HTERT RPE-1 (cell line): ENCODE results near the gene DOLPP1.
"Not testable (repeated sequence)": the region's sequence is repeated elsewhere in the genome, so short reads cannot be mapped to it uniquely, and the experiment has no call there.

Experiments
- in situ Hi-C: fragments of 300-500 bp; cut with MboI; formaldehyde crosslinking; loops from 4 replicates; pipeline ENCODE4 v1.14.3; 2020; ENCODE audit warnings: low sequenced_read_pairs

The DOLPP1 gene

DNA sequence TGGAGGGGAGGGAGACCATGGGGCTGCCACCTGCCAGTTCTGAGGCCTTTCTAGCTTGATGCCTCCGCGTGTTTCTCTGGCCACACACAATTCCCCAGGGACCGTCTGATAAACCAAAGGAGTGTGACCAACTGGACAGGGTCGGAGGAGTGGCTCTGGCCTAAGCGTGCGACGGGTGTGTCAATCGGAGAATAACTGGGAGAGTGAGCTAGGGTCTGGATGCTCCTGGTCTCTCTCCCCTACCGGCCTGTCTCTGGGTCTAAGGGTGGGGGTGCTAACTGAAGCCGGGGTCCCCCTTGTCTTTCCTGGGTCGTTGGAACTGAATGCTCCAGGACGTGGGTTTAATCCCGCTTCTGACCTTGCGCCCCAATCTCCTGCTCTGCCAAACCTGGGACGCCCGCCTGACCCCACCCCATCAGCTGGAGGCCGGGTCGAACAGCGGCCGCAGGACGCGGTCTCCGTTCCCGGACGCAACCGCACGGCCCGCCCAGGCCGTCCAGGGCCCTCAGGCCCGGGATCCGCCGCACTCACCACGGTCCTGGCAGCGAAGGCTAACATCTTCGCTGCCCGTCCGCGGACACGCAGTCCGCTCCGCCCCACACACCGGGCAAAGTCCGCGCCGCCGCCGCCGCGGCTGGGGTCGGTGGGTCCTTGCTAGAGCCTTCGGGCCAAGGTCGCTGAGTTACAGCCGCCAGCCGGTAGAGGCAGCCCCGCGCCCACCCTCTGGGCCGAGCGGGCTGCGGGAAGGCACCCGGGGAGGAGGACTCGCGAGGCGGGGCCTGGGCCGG lies 29.2 kb downstream of the DOLPP1 start:
- in situ Hi-C loops: no loop called here

DNA sequence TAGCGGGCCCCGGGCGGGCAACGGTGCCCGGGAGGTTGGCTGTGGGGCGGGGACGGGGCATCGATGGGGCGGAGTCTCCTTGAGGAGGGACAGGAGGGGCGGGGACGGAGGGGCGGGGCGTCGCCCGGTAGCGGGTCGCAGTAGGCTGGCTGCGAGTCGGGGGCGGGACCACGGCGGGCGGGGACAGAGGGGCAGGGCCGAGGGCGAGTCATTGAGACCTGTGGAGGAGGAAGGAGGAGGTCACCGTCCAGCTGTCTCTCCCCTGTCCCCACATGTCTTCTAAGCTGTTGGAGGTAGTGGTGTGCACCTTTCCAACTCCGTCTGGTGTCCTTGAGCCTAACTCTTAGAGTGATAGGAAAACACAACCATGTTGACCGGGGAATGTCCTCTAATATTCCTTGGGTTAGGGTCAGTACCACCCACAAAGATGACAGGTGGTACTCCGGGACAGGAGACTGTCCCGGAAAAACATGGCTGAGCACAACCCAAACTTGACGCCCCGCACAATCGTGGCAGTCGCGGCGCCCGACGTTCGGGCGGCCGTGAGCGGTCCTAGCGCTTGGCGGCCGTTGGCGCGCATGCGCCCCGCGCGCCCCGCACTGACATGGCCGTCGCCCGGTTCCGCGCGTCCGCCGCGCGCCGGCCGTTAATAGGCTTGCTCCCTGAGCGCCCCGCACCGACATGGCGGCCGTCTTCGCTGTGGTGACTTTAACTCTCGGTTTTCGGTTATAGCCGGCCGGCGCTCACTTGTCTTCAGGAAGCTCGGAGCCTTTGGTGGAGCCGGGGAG lies 30.0 kb downstream of the DOLPP1 start, which contains the start of the genes CRAT and PTPA:
TSS of gene CRAT (minus strand) at position 54 of the 788 bp plus-strand sequence. CDS start 284 bp downstream, outside the sequence.
TSS of gene PTPA (plus strand) at position 676 of the 788 bp plus-strand sequence. CDS start 186 bp downstream, outside the sequence.
- in situ Hi-C loops: no loop called here

DNA sequence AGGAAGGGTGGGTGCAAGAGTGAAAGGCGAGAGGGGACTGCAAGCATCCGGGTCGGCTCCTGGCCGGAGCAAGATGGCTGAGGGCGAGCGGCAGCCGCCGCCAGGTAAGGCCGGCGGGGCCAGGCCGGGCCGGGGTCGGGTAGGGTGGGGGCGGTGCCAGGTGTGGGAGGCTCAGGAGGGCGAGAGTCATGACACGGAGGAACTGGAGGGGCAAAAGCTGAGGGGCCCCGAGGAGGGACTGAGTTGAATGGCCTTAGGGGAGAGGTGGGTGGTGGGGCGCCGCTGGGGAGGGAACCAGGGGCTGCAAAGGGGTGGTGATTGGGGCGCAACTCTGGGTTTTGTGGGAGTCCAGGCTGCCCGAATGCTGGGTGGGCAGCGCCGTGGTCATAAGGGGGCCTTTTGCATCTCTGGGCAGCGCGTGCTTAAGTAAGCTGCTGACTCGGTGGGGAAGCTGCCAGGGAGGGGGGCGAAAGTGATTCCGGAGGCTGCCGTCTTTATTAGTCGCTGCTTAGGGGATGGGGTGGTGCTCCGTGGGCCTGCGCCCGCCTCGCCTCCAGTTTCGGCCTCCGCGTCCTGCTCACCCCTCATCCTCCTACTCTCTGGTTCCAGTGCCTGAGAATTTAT lies 30.7 kb downstream of the DOLPP1 start:
- in situ Hi-C loops: no loop called here

DNA sequence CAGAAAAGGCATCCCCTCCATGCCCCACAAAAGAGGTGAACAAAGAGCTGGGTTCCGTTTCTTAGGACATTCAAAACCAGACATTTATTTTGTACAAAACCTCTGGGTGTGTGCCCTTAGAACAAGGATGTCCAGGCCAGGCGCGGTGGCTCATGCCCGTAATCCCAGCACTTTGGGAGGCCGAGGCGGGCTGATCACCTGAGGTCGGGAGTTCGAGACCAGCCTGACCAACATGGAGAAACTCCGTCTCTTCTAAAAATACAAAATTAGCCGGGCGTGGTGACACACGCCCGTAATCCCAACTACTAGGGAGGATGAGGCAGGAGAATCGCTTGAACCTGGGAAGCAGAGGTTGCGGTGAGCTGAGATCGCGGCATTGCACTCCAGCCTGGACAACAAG lies 31.6 kb downstream of the DOLPP1 start:
- in situ Hi-C loops: not testable (repeated sequence)

DNA sequence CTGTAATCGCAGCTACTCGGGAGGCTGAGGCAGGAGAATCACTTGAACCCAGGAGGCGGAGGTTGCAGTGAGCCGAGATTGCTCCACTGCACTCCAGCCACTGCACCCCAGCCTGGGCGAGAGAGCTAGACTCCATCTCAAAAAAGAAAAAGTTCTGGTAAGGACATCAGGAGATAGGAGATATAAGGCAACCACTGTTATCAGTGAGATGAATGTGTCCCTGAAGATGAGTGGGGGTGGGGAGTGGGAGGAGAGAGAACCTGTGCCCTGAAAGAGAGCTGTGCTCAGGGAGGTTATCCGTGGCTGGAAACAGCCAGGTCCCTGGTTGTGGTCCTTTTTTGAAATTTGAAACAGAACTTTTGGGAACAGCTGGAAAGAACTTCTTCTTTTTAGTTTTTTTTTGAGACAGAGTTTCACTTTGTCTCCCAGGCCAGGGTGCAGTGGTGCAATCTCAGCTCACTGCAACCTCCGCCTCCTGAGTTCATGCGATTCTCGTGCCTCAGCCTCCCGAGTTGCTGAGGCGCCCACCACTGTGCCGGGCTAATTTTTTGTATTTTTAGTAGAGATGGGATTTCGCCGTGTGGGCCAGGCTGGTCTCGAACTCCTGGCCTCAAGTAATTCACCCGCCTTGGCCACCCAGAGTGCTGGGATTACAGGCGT lies 32.9 kb downstream of the DOLPP1 start:
- in situ Hi-C loops: no loop called here

DNA sequence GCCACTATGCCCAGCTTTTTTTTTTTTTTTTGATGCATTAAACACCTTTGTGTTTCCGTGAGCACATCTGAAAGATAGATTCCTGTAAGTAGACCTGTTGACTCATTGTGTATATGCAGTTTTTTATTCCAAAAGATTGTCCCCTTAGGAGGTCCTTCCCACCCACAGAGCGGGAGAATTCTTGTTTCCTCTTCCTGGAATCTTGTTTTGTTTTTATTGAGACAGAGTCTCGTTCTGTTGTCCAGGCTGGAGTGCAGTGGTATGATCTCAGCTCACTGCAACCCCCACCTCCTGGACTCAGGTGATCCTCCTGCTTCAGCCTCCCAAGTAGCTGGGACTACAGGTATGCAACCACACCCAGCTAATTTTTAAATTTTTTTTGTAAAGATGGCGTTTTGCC lies 37.9 kb downstream of the DOLPP1 start:
- in situ Hi-C loops: no loop called here

DNA sequence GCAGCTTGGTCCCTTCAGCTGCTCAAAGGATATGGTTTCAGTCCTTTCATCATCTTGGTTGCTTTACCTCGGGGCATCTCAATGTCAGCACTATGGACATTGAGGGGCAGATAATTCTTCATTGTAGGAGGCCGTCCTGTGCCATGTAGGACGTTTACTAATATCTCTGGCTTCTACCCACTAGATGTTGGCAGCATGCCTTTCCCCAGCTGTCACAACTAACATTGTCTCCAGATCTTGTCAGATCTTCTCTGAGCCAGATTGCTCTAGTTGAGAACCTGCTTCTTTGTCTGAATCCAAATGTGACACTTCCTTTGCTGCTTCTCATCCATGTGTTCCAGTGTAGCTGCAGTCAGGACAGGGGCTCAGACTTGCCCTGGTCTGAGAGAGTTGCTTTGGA lies 40.6 kb downstream of the DOLPP1 start:
- in situ Hi-C loops: no loop called here

DNA sequence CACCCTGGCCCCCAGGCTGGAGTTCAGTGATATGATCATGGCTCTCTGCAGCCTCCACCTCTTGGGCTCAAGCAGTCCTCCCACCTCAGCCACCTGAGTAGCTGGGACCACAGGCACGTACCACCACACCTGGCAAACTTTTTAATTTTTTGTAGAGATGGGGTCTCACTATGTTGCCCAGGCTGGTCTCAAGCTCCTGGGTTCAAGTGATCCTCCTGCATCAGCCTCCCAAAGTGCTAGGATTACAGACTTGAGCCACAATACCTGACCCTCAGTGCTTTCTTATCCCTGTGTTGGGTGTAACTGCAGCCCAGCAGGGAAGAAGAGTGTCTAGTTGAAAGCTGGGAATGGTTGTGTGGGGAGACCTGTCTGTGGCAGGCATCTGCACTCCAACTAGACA lies 41.2 kb downstream of the DOLPP1 start:
- in situ Hi-C loops: no loop called here

DNA sequence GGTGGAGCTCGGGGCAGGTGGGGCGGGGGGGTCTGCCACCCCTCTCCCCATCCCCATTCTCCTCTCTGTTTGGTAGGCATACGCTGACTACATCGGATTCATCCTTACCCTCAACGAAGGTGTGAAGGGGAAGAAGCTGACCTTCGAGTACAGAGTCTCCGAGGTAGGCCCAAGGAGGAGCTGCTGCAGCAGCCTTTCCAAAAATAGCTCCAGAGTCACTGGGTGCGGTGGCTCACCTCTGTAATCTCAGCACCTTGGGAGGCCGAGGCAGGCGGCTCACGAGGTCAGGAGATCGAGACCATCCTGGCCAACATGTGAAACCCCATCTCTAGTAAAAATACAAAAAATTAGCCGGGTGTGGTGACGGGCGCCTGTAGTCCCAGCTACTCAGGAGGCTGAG lies 42.1 kb downstream of the DOLPP1 start:
- in situ Hi-C loops: not testable (repeated sequence)

DNA sequence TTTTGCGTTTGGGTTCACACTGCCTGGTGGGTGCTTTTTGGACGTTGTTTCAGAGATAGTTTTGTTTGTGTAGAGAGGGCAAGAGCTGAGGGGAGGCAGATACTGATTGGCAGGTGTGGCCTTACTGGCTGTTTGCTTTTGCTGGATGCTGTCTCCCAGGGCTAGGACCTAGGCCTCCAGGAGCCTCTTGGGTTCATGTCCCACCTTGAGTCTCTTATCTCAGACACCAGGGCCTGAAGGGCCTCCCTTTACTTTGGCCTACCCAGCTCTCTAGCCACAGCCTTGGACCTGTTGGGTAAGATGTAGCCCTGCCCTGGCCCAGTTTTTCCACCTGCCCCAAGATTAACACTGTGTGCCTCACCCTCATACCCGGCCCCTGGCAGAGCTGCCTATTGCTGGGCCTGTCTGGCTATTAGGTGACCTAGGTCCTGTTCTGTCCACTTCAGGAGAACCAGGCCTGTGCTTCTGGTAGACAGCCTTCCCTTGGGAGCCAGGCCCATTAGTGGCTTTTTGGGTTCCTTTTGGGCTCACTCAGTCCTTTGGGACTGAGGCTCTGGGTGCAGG lies 43.7 kb downstream of the DOLPP1 start:
- in situ Hi-C loops: loop anchor here (25.0 kb wide), 1 partner anchor 488 kb away; the partner anchor contains the start of gene C9orf50

DNA sequence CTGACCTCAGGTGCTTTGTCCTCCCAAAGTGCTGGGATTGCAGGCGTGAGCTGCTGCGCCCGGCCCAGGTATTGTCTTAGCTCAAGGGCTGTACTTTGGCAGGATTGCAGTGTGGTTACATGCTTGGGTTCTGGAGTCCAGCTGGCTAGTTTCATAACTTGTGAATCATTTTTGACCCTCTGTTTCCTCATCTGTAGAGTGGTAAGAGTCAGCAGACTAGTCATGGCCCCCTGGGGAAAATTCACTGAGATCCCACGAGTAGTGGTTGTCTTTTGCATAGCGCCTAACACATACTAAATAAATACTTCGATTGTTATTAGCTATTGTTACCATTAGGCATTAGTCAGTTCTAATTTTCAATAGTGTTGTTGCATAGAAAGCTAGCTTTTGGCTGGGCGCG lies 44.6 kb downstream of the DOLPP1 start:
- in situ Hi-C loops: loop anchor here (25.0 kb wide), 1 partner anchor 487 kb away; the partner anchor contains the start of gene C9orf50

DNA sequence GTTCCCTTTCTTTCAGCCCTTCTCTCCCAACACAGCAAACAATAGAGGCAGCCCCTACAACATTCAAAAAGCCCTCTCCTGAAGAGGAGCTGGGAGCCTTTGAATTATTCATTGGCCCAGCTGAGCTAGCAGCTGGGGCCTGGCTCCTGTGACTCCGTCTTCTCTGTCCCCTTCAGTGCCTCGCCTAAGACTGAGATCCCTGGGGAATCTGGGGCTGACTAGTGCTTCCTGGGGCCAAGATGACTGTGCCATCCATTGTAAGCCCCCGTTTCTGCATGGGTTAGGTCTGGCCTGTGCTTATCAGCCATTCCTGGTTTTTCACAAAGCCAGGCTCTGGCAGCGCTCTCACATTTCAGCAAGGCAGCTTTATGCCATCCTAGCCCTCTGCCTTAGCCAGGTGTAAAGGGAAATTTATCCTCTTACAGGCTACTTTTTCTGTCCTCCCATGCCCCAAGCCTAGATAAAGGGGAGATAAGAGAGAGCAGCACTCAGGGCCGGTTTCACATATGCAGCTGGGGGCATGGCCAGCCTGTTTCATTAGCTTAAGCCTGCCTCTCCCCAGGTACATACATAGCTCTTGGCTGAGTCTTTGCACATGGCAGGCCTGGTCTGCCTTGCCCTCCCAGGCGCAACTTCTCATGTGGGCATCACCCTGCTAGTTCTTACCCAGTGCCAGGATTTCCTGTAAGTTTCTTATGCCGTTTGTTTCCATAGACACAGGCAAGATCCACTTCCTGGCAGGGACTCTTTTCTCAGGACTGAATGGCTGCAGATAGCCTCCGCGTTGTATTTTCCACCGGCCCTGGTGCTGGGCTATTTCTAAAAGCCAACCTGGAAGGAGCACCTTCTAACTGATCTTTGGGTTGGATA lies 46.1 kb downstream of the DOLPP1 start:
- in situ Hi-C loops: loop anchor here (25.0 kb wide), 1 partner anchor 485 kb away; the partner anchor contains the start of gene C9orf50

DNA sequence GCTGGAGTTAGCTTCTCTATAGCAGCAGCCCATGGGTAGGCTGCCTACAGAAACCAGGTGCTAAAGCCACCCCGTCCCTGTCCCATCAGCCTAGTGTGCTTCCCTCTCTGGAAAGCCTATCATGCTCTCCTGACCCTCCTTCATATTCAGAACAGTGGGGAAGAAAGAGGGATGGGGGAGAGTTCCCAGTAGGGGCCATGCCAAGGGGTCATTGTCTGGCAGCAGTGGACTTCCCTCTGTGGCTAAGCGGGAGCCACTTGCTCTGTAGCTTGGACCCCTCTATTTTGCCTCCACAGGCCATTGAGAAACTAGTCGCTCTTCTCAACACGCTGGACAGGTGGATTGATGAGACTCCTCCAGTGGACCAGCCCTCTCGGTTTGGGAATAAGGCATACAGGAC lies 47.8 kb downstream of the DOLPP1 start:
- in situ Hi-C loops: loop anchor here (25.0 kb wide), 1 partner anchor 484 kb away; the partner anchor contains the start of gene C9orf50

DNA sequence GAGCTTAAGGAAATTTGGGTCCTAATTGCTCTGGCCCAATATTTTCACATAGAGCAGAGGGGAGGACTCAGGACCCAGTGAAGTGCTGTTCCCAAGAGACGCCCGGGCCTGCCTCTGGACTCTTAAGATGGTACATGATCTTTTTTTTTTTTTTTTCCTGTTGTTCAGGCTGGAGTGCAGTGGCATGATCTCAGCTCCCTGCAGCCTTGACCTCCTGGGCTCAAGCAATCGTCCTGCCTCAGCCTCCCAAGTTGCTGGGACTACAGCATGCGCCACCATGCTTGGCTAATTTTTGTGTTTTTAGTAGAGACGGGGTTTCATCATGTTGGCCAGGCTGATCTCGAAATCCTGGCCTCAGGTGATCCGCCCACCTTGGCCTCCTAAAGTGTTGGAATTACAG lies 49.4 kb downstream of the DOLPP1 start:
- in situ Hi-C loops: loop anchor here (25.0 kb wide), 1 partner anchor 482 kb away; the partner anchor contains the start of gene C9orf50

DNA sequence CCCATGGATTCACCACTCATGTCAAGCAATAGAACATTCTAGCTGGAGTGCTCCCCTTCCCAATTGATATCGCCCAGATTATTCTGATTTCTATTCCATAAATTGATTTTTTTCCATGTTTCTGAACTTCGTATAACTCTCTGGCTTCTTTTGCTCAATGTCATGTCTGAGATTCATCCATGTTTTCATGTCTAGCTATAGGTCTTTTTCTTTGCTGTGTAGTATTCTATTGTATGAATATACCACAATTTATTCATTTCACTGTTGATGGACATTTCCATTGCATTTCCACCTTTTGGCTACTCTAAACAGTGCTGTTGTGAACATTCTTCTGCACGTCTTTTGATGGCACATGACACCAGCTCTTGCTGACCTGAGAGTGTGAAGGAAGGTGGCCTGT lies 49.9 kb downstream of the DOLPP1 start:
- in situ Hi-C loops: loop anchor here (25.0 kb wide), 1 partner anchor 482 kb away; the partner anchor contains the start of gene C9orf50

DNA sequence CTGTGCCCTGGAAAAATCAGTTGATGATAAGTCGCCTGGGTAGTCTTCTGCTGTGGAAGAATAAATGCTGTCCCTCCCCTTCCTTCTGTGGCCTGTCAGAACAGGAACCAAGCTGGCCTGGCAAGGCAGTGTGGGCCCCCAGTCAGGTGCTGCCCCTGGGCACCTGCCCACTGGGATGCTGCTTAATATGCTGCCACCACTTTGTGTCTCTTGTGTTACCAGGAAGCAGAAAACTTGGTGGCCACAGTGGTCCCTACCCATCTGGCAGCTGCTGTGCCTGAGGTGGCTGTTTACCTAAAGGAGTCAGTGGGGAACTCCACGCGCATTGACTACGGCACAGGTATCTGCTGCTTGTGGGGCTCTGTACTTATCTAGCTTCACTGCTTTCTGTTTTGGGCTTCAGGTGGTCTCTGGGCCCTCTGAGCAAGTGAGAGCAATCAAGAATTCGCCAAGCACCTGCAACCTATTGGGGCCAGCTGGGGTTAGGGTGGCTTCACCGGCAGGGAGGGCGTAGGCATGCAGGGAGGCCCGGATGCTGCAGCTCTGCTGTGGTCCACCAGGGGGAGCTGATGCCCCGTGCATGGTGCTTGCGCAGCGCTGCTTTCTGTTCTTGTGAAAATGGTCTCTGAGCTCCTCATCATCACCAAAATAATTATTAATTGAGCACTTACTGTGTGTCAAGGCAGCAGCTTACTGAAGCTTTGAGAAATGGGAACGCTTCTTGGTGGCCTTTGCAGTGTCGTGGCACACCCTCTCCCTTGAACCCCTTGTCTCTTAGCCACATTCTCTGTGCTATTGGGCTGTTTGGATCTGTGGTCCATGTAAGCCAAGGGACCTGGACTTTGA lies 50.6 kb downstream of the DOLPP1 start:
- in situ Hi-C loops: loop anchor here (25.0 kb wide), 1 partner anchor 481 kb away; the partner anchor contains the start of gene C9orf50

DNA sequence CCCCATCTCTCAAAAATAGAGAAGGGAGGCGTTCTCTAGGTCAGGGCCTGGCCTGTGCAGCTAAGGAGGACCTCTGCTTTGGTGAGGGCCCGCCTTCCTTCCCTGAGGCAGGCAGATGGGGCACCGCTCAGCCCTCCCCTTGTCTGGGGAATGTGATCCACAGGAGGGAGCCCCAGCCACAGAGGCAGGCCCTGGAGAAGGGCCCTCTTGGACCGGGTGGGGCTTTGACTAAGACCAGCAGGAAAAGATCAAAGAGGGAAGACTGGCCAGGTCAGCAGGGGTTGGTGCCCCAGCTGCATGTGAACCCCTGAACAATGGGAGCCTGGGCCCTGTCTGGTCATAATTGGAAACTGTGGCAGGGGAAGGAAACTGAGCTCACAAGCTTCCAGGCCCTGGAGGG lies 52.2 kb downstream of the DOLPP1 start:
- in situ Hi-C loops: loop anchor here (25.0 kb wide), 1 partner anchor 479 kb away; the partner anchor contains the start of gene C9orf50

DNA sequence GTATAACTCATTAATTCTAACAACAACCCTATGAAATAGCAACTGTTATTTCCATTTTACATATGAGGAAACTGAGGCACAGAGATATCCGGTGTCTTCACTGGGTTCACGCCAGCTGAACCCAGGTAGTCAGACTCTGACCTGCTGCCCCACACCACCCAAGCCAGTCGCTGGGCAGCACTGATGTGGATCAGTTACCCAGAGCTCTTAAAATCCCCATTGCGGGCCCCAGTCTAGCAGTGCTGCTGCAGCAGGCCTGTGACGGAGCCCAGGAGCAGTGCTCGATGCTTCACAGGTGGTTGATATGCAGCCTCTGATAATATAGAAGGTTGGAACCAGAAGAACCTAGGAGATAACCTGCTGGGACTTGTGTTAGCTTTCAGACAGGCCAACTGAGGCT lies 54.6 kb downstream of the DOLPP1 start:
- in situ Hi-C loops: loop anchor here (25.0 kb wide), 1 partner anchor 477 kb away; the partner anchor contains the start of gene C9orf50
